Measurements from ENCODE around the gene MRPL37.

- TF ChIP-seq CTCF (IDR thresholded peaks at IDR 0.05): no peak
- TF ChIP-seq EZH2 (IDR thresholded peaks at IDR 0.05): no peak
- TF ChIP-seq EZH2phosphoT487 (IDR thresholded peaks at IDR 0.05): no peak
Observed at GRCh38 chr1:54248966-54249365, 49.0 kb downstream of the MRPL37 start.

All from neural progenitor cell (in vitro differentiated cells).